Ishikawa (cell line): ENCODE measurements around the gene SPRED1.

Source experiments
- EGR1 ChIP-seq: IDR thresholded peaks from 2 replicates; pipeline ENCODE4 v1.6.1; 2012
- FOXM1 ChIP-seq: IDR thresholded peaks from 2 replicates; pipeline ENCODE4 v1.6.1; 2012; ENCODE audit warnings: low read depth, borderline replicate concordance
- MAX ChIP-seq: IDR thresholded peaks from 2 replicates; pipeline ENCODE4 v1.6.1; 2012
- REST ChIP-seq: IDR thresholded peaks from 2 replicates; pipeline ENCODE4 v1.6.1; 2012; ENCODE audit warnings: low read depth, mild to moderate bottlenecking
- YY1 ChIP-seq: IDR thresholded peaks from 2 replicates; pipeline ENCODE4 v1.6.1; 2012; ENCODE audit warnings: low read depth

GRCh38 chr15:38401106-38401505 lies 148.5 kb downstream of the SPRED1 start:
- no peak for TF ChIP-seq FOXM1
- TF ChIP-seq REST, result no peak
- TF ChIP-seq YY1, result no peak
- no peak for TF ChIP-seq MAX
- TF ChIP-seq EGR1, result no peak
